GM20000 (cell line): Measurements from ENCODE around the gene CD96.

Experiments
- DNase-seq: peaks from one replicate; pipeline ENCODE4 v3.0.0; 2012; ENCODE audit warnings: low spot score
- TF ChIP-seq, protein P1 (sequence below): IDR thresholded peaks from 2 replicates; pipeline ENCODE4 v1.5.1; 2012; ENCODE audit warnings: mild to moderate bottlenecking, control low read depth; ENCODE audit errors: extremely low read depth, missing control alignments

CD96 gene

DNA sequence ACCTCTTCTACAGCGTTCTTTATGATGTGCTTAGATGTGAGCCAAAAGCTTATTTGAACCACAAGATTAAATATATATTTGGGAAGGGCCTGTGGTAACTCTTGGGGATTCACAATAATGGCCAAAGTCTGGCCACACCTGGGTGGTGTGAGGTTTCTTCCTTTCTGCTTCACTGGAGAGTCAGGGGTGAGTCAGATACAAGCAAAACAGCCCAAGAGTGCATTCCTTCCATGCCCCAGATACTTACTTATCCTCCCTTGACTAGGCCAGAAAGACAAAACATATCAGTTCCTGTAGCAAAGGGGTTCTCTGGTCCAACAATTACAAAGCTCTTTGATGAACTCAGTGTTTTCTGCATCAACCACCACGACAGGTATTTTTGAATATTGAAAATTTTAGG lies 52.2 kb downstream of the CD96 start:
- DNase-seq: peak; percentile 18
- TF ChIP-seq, protein P1, sequence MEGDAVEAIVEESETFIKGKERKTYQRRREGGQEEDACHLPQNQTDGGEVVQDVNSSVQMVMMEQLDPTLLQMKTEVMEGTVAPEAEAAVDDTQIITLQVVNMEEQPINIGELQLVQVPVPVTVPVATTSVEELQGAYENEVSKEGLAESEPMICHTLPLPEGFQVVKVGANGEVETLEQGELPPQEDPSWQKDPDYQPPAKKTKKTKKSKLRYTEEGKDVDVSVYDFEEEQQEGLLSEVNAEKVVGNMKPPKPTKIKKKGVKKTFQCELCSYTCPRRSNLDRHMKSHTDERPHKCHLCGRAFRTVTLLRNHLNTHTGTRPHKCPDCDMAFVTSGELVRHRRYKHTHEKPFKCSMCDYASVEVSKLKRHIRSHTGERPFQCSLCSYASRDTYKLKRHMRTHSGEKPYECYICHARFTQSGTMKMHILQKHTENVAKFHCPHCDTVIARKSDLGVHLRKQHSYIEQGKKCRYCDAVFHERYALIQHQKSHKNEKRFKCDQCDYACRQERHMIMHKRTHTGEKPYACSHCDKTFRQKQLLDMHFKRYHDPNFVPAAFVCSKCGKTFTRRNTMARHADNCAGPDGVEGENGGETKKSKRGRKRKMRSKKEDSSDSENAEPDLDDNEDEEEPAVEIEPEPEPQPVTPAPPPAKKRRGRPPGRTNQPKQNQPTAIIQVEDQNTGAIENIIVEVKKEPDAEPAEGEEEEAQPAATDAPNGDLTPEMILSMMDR: no peak

GRCh38 chr3:111594781-111595180 lies 52.8 kb downstream of the CD96 start:
- TF ChIP-seq, protein P1: no peak
- DNase-seq: no peak

DNA sequence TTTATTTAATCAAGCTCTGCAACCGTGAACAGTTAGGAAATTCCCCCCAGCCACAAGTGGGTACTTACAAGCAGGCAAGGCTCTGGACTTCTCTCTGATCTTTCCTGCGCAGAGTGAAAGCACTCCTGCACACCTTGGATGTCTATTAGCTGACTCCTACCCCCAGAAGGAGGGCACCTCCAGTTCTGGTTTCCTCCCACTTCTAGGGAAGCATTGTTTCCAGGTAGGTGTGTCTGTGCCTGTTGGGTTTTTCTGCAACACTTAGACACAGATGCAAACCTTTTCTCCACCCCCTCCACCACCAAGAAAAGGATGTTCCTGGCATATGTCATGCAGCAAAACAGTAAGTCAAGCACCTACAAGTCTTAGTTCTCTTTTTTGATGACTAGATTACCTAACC lies 53.2 kb downstream of the CD96 start, which contains the start of gene ZBED2:
Gene ZBED2 (minus strand): TSS at position 115 of the 400 bp plus-strand sequence. CDS start 1,145 bp downstream, outside the sequence.
- TF ChIP-seq, protein P1: no peak
- DNase-seq: no peak

- TF ChIP-seq, protein P1: no peak
- no peak for DNase-seq
These were observed 54.3 kb downstream of the CD96 start for GRCh38 chr3:111596328-111596727.

GRCh38 chr3:111598139-111598538 lies 56.1 kb downstream of the CD96 start:
- TF ChIP-seq, protein P1: no peak
- DNase-seq: no peak

DNA sequence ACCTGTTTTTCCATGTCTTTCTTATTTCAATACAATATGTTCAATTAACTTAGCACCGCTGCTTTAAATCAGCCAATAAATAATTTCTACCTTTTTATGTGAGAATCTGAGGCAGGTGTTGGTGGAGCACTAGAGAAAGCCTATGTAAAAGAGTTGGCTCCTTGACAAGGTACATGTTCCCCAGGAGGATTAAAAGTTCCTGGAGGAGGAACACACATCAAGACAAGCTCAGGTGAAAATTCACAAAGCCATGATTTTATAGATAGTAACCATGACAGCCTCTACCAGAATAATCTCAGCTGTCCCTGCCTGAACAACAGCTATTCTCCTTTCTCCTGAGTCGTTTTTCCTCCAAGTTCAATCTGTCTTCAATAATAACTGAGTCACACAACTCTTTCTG lies 56.6 kb downstream of the CD96 start:
- TF ChIP-seq, protein P1: no peak
- no peak for DNase-seq

- TF ChIP-seq, protein P1: no peak
- DNase-seq: no peak
These were observed 59.8 kb downstream of the CD96 start for GRCh38 chr3:111601810-111602209.
